GM21528 (cell line): ENCODE data around the gene SPR.

Experiments used
- ATAC-seq: cut with Tn5 transposase; IDR thresholded peaks from one replicate; pipeline ENCODE4 v1.9.1; 2021; ENCODE audit warnings: mild to moderate bottlenecking, moderate library complexity; ENCODE audit not compliant: unreplicated experiment, low FRiP score

The SPR gene

DNA sequence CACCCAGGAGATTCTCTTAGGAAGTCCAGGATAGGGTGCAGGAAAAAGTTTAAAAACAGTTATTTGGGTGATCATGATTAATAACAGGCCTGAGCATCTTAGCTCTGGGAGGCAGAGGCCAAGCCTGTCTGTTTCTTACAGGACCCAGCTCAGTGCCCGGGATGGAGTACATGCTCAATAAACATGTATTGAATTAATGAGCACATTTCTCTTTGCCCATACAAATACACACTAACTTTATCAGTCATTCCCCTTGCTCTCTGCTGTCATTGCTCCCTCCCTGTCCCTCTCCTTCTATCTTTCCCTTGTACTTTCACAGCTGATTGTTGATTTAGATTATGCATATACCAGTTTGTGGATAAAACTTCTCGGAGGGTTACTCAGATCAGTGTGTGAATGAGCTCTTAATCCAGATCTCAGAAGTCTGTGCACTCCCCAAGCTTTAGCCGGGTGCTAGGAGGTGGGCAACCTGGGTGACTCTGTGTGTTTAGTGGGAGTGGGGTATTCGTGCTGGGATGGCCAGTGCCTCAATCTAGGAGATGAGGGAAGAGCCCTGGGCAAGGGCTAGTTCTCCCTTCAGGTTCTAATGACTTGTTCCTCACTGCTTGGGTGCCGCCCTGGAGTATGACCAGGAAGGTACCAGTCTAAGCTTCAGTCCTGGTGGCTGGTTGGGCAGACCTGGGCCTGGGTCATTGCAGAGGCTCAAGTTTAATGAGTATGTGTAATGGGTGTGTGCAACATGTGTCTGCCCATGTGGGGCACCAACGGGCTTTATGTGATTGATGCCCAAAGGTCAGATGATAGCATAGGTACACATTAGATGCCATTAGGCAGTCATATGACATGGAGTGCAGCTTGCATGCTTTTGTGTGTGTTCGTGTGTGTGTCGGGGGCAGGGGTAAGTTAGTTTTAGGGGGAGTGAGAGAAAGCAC, 40.7 kb downstream of the SPR start:
- ATAC-seq: no peak

DNA sequence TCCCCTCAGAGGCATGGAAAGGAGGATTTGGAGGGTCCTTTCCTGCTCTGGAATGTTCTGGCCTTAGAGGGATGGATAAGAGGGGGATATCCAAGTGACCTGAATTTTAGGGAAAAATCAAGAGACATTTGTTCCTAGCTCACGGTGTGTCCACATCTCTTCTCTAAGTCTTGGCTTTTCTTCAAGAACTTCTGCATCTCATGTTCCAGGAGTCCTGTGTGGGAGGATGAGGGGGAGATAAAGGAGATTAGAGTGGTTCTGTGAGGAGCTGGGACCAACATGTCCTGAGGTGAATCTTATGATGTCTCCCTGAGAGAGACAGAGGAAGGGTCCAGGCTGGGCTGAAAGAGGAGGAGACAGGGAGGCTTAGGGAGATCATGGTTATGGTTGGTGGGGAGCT, 41.8 kb downstream of the SPR start:
- ATAC-seq: no peak

DNA sequence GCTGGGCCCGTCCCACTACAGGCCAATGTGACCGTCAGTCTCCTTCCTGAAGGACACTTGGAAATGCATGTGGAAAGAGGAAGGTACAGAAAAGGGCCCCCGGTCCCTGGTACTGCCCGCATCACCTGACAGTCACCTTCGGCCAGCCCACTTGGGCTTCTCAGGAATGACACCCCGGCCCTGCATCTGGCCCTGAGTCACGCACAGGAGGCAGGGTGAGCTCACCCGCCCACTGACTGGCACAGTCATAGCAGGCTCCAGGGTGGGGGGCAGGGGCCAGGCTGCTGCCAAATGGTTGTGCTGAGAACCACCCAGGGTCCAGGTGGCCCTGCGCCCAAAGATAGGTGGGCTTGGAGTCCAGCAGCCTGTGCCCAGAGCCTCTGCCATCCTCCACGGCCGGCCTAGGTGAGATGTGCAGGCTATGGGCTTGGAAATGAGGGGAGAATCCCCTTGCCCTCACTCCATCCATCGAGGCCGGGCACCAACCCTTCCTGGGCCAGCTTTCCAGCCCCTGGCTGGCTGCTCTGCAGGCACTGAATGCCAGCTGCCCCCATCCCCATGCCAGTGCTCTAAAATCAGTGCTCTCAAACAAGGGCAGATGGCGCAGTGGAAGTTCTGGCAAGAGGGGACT, 44.2 kb downstream of the SPR start:
- ATAC-seq: no peak

- ATAC-seq: no peak
These were observed 45.0 kb downstream of the SPR start for GRCh38 chr2:72932045-72932740.

DNA sequence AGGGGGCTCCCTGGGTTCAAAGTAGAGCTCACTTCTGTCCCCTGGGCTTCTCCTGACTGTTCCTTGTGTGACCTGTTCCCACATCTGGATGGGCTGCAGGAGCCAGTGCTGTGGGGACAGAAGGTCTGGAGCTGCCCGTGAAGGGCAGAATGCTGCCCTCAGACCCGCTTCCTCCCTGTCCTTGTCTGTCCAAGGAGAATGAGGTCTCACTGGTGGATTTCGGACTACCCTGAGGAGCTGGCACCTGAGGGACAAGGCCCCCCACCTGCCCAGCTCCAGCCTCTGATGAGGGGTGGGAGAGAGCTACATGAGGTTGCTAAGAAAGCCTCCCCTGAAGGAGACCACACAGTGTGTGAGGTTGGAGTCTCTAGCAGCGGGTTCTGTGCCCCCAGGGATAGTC, 45.6 kb downstream of the SPR start:
- no peak for ATAC-seq

DNA sequence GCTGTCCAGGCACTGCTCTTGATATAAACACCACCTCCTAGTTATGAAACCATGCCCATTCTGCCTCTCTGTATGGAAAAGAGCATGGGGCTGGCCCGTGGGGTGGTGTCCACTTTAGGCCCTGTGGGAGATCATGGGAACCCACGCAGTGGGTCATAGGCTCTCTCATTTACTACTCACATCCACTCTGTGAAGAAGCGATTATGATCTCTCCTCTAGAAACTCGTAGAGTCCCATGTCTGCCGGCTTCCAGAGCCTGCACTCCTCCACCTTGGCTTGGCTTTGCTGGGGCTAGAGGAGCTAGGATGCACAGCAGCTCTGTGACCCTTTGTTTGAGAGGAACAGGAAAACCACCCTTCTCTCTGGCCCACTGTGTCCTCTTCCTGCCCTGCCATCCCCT, 46.0 kb downstream of the SPR start:
- no peak for ATAC-seq

DNA sequence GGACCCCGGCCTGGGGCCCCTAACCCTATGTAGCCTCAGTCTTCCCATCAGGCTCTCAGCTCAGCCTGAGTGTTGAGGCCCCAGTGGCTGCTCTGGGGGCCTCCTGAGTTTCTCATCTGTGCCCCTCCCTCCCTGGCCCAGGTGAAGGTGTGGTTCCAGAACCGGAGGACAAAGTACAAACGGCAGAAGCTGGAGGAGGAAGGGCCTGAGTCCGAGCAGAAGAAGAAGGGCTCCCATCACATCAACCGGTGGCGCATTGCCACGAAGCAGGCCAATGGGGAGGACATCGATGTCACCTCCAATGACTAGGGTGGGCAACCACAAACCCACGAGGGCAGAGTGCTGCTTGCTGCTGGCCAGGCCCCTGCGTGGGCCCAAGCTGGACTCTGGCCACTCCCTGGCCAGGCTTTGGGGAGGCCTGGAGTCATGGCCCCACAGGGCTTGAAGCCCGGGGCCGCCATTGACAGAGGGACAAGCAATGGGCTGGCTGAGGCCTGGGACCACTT, 46.5 kb downstream of the SPR start:
- ATAC-seq: no peak

- ATAC-seq: no peak
These were observed 47.7 kb downstream of the SPR start for GRCh38 chr2:72934683-72935610.

GRCh38 chr2:72935611-72935957, 48.4 kb downstream of the SPR start:
- no peak for ATAC-seq

DNA sequence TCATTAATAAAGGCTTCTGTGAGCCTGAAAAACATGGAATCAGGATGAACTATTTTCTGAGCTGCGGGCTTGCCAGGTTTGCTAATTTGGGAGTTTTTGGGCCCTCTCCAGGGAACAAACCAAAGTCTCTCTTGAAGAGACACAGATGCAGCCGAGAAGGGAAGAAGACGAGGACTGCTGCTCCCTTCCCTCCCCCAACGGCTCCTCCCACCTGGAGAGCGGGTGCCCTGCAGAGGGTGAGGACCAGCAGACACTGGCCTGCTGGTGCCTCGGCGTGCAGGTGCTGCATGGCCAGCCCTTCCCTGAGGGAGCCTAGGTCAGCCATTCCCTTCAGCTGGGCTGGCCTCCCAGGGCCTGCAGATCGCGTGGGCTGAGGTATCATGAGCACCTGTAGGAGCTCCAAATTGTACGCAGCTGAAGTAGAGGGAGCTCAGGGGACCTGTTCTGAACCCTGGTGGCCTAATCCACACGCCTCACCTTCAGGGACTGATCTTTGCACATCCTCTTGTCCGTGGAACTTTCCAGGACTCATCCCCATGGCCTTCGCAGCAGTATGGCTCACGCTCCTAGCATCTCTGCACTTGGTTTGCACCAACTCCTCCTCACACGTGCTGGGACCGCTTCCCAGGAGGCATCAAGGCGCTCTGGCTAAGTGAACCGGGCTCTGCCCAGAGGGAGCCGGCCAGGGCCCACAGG, 49.6 kb downstream of the SPR start:
- no peak for ATAC-seq

DNA sequence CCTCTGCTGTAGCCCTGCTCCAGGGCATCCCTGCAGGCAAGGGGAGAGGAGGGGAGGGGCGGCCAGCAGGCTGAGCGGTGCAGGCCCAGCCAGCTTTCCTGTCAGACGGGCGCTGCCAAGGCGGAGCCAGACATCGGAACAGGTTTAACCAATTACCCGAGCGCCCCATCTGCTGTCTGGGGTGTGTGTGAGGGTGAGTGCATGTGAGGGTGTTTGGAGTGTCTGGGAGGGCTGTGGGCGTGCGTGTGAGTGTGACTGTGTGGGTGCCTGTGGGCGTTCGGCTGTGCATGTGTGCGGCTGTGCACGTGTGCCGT, 50.1 kb downstream of the SPR start:
- ATAC-seq: no peak

- no peak for ATAC-seq
These were observed 51.2 kb downstream of the SPR start for GRCh38 chr2:72938455-72938854.

DNA sequence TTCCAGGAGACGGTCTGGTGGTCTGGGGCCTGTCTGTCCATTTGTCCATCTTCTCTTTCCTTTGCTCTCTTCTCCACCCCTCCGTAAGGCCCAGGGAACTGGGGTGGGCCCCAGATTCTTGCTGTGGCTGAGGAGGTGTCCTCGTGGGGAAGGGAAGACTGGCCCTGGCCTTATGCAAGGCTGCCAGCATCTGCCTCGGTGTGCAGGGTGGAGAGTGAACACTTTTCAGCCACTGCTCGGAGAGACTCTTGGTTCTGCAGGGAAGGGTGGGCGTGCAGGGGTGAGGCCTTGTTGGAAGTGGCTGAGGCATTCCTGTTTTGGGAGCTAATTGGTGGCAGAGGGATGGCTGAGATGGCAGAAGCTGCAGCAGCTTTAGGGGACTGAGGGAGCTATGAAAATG, 53.2 kb downstream of the SPR start:
- ATAC-seq: no peak

DNA sequence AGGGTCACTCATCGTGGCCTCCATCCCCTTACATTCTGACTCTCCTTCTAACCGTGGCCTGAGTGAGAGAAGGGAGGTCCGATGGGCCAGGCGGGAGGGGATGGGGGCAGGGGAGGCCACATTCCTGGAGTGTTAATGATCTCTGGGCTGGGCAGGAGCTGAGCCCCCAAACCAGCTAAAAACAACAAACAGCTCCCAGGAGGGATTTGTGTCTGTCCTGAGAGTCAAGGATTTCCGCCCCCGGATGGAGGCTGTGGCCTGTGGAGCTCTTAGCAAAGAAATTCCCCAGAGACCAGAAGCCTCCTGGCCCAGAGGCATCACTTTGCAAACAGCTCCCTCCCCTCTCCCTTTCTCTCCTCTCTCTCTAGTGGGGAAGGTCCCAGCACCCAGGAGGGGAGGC, 53.6 kb downstream of the SPR start:
- no peak for ATAC-seq
